Suprapubic skin (tissue), 3 donors: ENCODE measurements around the gene MRAP2.

Experiments used
- EP300 ChIP-seq: sonication (generic); formaldehyde crosslinking; IDR thresholded peaks from one replicate; pipeline ENCODE4 v1.6.1; 2017; ENCODE audit warnings: antibody characterized with exemption
- POLR2A ChIP-seq, 2 donors: fragments of 450-650 bp; IDR thresholded peaks; one replicate each; pipeline ENCODE4 v1.6.1; 2017; ENCODE audit warnings: antibody characterized with exemption in 2 of 2, mild to moderate bottlenecking in 2 of 2, moderate library complexity in 2 of 2
- TF ChIP-seq, protein P1 (sequence below), 2 donors: fragments of 200-600 bp in 1 of 2; fragments of 450-650 bp in 1 of 2; sonication (generic) in 1 of 2; IDR thresholded peaks; one replicate each; pipeline ENCODE4 v1.5.1; 2016 to 2019; ENCODE audit warnings: antibody characterized with exemption in 2 of 2, mild to moderate bottlenecking in 1 of 2, moderate library complexity in 1 of 2

GRCh38 chr6:84139311-84139710 is 105.7 kb downstream of the MRAP2 start:
- TF ChIP-seq, protein P1, sequence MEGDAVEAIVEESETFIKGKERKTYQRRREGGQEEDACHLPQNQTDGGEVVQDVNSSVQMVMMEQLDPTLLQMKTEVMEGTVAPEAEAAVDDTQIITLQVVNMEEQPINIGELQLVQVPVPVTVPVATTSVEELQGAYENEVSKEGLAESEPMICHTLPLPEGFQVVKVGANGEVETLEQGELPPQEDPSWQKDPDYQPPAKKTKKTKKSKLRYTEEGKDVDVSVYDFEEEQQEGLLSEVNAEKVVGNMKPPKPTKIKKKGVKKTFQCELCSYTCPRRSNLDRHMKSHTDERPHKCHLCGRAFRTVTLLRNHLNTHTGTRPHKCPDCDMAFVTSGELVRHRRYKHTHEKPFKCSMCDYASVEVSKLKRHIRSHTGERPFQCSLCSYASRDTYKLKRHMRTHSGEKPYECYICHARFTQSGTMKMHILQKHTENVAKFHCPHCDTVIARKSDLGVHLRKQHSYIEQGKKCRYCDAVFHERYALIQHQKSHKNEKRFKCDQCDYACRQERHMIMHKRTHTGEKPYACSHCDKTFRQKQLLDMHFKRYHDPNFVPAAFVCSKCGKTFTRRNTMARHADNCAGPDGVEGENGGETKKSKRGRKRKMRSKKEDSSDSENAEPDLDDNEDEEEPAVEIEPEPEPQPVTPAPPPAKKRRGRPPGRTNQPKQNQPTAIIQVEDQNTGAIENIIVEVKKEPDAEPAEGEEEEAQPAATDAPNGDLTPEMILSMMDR (IDR thresholded peaks at IDR 0.05): no peak
- TF ChIP-seq EP300: no peak
- no peak for TF ChIP-seq POLR2A (IDR thresholded peaks at IDR 0.05)
